ENCODE measurements around the gene RETN. TPM values are rescaled to one million over a fixed set of nuclear protein-coding genes. Genes with fewer than 3 reads are reported as not detected.

RETN gene
- total RNA-seq, 1 experiment from 2014 or later = not detected

DNA sequence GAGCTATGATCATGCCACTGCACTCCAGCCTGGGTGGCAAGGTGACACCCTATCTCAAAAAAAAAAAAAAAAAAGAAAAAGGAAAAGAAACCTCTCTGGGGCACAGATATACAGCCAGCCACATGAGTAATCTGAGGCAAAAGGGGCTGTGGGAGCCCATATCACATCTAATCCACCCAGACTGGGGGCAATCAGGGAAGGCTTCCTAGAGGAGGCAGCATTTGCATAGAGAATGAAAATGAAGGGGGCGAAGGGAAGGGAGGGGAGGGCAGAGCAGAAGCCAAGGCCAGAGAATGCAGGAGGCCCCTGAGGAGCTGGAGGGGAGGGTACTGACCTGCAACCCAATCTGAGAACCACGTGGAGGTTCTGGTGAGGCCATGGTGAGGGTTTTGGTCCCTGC lies 18.7 kb upstream of the RETN start:
- Mint-ChIP-seq H3K9me3 (ENCODE audit: unreplicated experiment) (no peaks in the 10 kb centered on the region), H3K4me1 (ENCODE audit: low read depth, unreplicated experiment) (peaks cover 13% of the 10 kb centered on the region), H3K4me3 (ENCODE audit: unreplicated experiment) (no peak overlapping the region), H3K27me3 (ENCODE audit: insufficient read depth, unreplicated experiment) (no peaks in the 10 kb centered on the region), H3K36me3 (ENCODE audit: insufficient read depth, unreplicated experiment) (no peaks in the 10 kb centered on the region), H3K27ac (ENCODE audit: unreplicated experiment) (no peak overlapping the region)
- no peak overlapping the region for H3K4me3 ChIP-seq (ENCODE audit: low read depth, low read length)
- CTCF ChIA-PET = interaction anchor here (0.9 to 2.1 kb wide), 2 partner anchors 31 to 155 kb away, joined by 3 to 8 read pairs; partner anchors contain the start of gene TRAPPC5
- H3K27me3 ChIP-seq (replicated peaks; ENCODE audit: control insufficient read depth, insufficient read depth, low read length) = no peaks in the 10 kb centered on the region
- intact Hi-C loops (cut with micrococcal nuclease; ENCODE audit: unreplicated experiment) = no loop called here
- BruUV-seq (replicated peaks) = no TSS peak
- no peaks in the 10 kb centered on the region for H3K4me1 ChIP-seq
- H3K9me3 ChIP-seq = no peaks in the 10 kb centered on the region
- TF ChIP-seq, protein P1, sequence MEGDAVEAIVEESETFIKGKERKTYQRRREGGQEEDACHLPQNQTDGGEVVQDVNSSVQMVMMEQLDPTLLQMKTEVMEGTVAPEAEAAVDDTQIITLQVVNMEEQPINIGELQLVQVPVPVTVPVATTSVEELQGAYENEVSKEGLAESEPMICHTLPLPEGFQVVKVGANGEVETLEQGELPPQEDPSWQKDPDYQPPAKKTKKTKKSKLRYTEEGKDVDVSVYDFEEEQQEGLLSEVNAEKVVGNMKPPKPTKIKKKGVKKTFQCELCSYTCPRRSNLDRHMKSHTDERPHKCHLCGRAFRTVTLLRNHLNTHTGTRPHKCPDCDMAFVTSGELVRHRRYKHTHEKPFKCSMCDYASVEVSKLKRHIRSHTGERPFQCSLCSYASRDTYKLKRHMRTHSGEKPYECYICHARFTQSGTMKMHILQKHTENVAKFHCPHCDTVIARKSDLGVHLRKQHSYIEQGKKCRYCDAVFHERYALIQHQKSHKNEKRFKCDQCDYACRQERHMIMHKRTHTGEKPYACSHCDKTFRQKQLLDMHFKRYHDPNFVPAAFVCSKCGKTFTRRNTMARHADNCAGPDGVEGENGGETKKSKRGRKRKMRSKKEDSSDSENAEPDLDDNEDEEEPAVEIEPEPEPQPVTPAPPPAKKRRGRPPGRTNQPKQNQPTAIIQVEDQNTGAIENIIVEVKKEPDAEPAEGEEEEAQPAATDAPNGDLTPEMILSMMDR (IDR thresholded peaks at IDR 0.05; ENCODE audit: insufficient read depth in 1 of 2, low read depth in 1 of 2, low read length in 1 of 2, severe bottlenecking in 1 of 2, unreplicated experiment in 1 of 2) = no peak
- POLR2A ChIA-PET = no interaction called here
- no peaks in the 10 kb centered on the region for H3K36me3 ChIP-seq (ENCODE audit: control insufficient read depth, insufficient read depth, low read length)
- DNase-seq = no peak

DNA sequence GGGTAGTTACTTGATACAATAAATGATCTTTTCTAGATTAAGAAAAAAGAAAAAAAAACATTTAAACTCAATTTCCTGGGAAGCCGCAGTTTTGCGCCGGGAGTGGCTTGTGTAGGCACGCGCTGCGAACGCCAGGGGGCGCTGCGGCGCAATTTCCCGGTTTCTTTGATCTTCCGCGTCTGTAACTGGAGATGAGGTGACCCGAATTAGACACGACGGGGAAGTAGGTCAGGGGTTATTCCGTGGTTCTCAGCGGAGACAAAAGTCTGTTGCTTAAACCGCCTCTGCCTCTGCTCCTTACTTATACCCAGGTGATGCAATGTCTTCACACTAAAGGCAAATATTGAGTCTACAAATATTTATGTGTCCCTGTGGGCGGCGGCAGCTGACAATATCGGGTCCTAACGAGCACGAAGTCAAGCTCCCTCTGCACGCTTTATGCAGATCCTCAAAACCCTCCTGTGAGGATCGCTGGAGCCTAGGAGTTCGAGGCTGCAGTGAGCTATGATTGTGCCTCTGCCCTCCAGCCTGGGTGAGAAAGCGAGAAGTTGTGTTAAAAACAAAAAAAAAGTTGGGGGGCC lies 16.7 kb upstream of the RETN start:
- DNase-seq = peak; percentile 88 to 92
- no peaks in the 10 kb centered on the region for H3K9me3 ChIP-seq
- Mint-ChIP-seq H3K27me3 (ENCODE audit: insufficient read depth, unreplicated experiment) (no peaks in the 10 kb centered on the region), H3K9me3 (ENCODE audit: unreplicated experiment) (no peaks in the 10 kb centered on the region), H3K4me1 (ENCODE audit: low read depth, unreplicated experiment) (peaks cover 13% of the 10 kb centered on the region), H3K36me3 (ENCODE audit: insufficient read depth, unreplicated experiment) (no peaks in the 10 kb centered on the region), H3K27ac (ENCODE audit: unreplicated experiment) (peak overlapping the region; percentile 93), H3K4me3 (ENCODE audit: unreplicated experiment) (peak overlapping the region; percentile 80)
- no TSS peak for BruUV-seq (replicated peaks)
- CTCF ChIA-PET = interaction anchor here (0.6 to 1.9 kb wide), 4 partner anchors 28 to 147 kb away, joined by 3 to 13 read pairs (median 6); partner anchors contain the start of gene TRAPPC5
- H3K4me1 ChIP-seq = no peaks in the 10 kb centered on the region
- H3K27me3 ChIP-seq (replicated peaks; ENCODE audit: control insufficient read depth, insufficient read depth, low read length) = no peaks in the 10 kb centered on the region
- no peaks in the 10 kb centered on the region for H3K36me3 ChIP-seq (ENCODE audit: control insufficient read depth, insufficient read depth, low read length)
- peak overlapping the region; percentile 1; the same call in 1 of the 2 replicates for H3K4me3 ChIP-seq (ENCODE audit: low read depth, low read length)
- POLR2A ChIA-PET = interaction anchor here (0.7 kb wide), 1 partner anchor 405 kb away, joined by 3 read pairs; no protein-coding TSS in a partner anchor
- intact Hi-C loops (cut with micrococcal nuclease; ENCODE audit: unreplicated experiment) = loop anchor here (1.0 kb wide), 2 partner anchors 28 to 147 kb away; partner anchors contain the start of gene TRAPPC5
- TF ChIP-seq, protein P1 (IDR thresholded peaks at IDR 0.05; ENCODE audit: insufficient read depth in 1 of 2, low read depth in 1 of 2, low read length in 1 of 2, severe bottlenecking in 1 of 2, unreplicated experiment in 1 of 2) = peak; percentile 90 to 92

DNA sequence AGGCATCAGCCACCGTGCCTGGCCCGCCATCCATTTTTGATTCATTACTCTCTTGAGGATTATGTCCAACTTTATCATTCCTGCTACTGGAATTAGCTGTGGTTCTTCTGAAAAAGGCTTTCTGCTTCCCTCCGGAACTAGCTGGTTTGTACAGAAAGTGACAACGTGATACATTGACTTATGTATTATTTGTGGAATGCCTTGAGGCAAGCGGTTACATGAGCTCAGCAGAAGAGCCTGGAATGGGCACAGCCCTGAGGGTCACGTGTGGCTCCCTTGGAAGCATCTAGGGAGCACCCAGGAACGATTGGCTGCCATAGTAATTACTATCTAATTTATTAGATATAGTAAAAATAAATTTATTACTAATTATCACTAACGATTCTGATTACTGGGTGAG lies 14.4 kb upstream of the RETN start:
- POLR2A ChIA-PET = no interaction called here

More for the DNA sequence above, 14.4 kb upstream of the RETN start:
- Mint-ChIP-seq H3K27me3 (ENCODE audit: insufficient read depth, unreplicated experiment) (no peaks in the 10 kb centered on the region), H3K4me1 (ENCODE audit: low read depth, unreplicated experiment) (peaks cover 13% of the 10 kb centered on the region), H3K36me3 (ENCODE audit: insufficient read depth, unreplicated experiment) (no peaks in the 10 kb centered on the region), H3K27ac (ENCODE audit: unreplicated experiment) (no peak overlapping the region), H3K9me3 (ENCODE audit: unreplicated experiment) (no peaks in the 10 kb centered on the region), H3K4me3 (ENCODE audit: unreplicated experiment) (no peak overlapping the region)
- H3K4me1 ChIP-seq = no peaks in the 10 kb centered on the region
- TF ChIP-seq, protein P1 (IDR thresholded peaks at IDR 0.05; ENCODE audit: insufficient read depth in 1 of 2, low read depth in 1 of 2, low read length in 1 of 2, severe bottlenecking in 1 of 2, unreplicated experiment in 1 of 2) = no peak
- no peaks in the 10 kb centered on the region for H3K27me3 ChIP-seq (replicated peaks; ENCODE audit: control insufficient read depth, insufficient read depth, low read length)
- intact Hi-C loops (cut with micrococcal nuclease; ENCODE audit: unreplicated experiment) = no loop called here
- H3K4me3 ChIP-seq (ENCODE audit: low read depth, low read length) = no peak overlapping the region
- no peaks in the 10 kb centered on the region for H3K9me3 ChIP-seq
- BruUV-seq (replicated peaks) = no TSS peak
- CTCF ChIA-PET = no interaction called here
- no peak for DNase-seq
- no peaks in the 10 kb centered on the region for H3K36me3 ChIP-seq (ENCODE audit: control insufficient read depth, insufficient read depth, low read length)
